ENCODE results near the gene PFN4. TPM values are rescaled to one million over a fixed set of nuclear protein-coding genes. Genes with fewer than 3 reads are reported as not detected.
"Not testable (repeated sequence)": the region's sequence is repeated elsewhere in the genome, so short reads cannot be mapped to it uniquely, and the experiment has no call there.

PFN4 gene
- total RNA-seq, 2 donors from 2014 or later, result 0.29 to 0.72 TPM

DNA sequence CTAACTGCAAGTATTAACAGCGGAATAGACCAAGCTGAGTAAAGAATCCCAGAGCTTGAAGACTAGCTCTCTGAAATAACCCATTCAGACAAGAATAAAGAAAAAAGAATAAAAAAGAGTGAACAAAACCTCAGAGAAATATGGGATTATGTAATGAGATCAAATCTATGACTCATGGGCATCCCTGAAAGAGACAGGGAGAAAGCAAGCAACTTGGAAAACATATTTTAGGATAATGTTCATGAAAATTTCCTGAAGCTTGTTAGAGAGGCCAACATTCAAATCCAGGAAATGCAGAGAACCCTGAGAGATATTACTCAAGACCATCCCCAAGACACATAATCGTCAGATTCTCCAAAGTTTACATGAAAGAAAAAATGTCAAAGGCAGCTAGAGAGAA, 17.3 kb downstream of the PFN4 start:
- DNase-seq (no peak), ATAC-seq (replicated peaks in 1 of 2) (no peak)
- no peaks in the 10 kb centered on the region for H3K27me3 Mint-ChIP-seq (ENCODE audit: low read depth)
- H3K4me3 Mint-ChIP-seq, result no peak overlapping the region
- no peaks in the 10 kb centered on the region for H3K4me1 Mint-ChIP-seq (ENCODE audit: low read depth)
- peaks cover 3 to 4% of the 10 kb centered on the region in 2 donors for H3K36me3 Mint-ChIP-seq (ENCODE audit: insufficient read depth in 2 of 2)
- no peak overlapping the region for H3K27ac Mint-ChIP-seq
- peaks cover 8 to 13% of the 10 kb centered on the region in 2 donors for H3K9me3 Mint-ChIP-seq

- Mint-ChIP-seq H3K4me3 (no peak overlapping the region), H3K9me3 (peaks cover 8 to 15% of the 10 kb centered on the region in 2 donors), H3K27me3 (ENCODE audit: low read depth) (no peaks in the 10 kb centered on the region), H3K27ac (no peak overlapping the region), H3K36me3 (ENCODE audit: insufficient read depth in 2 of 2) (peaks cover 6% of the 10 kb centered on the region in 2 donors), H3K4me1 (ENCODE audit: low read depth) (no peaks in the 10 kb centered on the region)
- ATAC-seq (replicated peaks in 1 of 2), result no peak
- no peak for DNase-seq
Observed at GRCh38 chr2:24104906-24105305, 18.2 kb downstream of the PFN4 start.

DNA sequence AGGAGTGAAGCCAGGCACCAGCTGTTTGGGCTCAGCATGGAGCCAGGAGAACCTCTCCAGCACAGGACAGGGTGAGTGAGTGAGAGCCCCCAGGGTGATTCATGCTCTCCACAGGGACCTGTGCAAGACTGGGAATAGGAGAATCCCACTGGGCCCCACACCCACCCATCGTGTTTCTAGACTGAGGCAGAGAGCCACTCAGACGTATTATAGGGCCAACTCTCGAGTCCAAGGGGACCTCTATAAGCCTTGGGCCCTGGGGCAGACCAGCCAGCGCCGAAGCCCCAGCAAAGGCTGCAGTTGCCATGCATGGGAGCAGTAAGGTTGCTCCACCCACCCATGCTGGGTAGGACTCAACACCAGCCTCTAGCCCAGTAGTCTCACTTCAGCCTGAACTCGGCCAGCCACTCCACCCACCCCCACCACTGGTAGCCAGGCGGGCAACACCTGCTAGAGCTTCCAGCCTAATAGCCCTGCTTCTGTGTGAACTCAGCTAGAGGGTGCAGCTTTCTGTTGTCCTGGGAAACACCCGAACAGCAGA, 19.0 kb downstream of the PFN4 start:
- no peak overlapping the region for H3K27ac Mint-ChIP-seq
- DNase-seq (no peak), ATAC-seq (replicated peaks in 1 of 2) (no peak)
- H3K27me3 Mint-ChIP-seq (ENCODE audit: low read depth), result no peaks in the 10 kb centered on the region
- peaks cover 10 to 15% of the 10 kb centered on the region in 2 donors for H3K9me3 Mint-ChIP-seq
- H3K4me3 Mint-ChIP-seq, result no peak overlapping the region
- peaks cover 6 to 8% of the 10 kb centered on the region in 2 donors for H3K36me3 Mint-ChIP-seq (ENCODE audit: insufficient read depth in 2 of 2)
- H3K4me1 Mint-ChIP-seq (ENCODE audit: low read depth), result no peaks in the 10 kb centered on the region

- no peak for ATAC-seq (replicated peaks in 1 of 2)
Observed at GRCh38 chr2:24102677-24103076, 20.5 kb downstream of the PFN4 start.

GRCh38 chr2:24101992-24102391, 21.1 kb downstream of the PFN4 start:
- Mint-ChIP-seq H3K4me3 (no peak overlapping the region), H3K4me1 (ENCODE audit: low read depth) (no peaks in the 10 kb centered on the region), H3K27me3 (ENCODE audit: low read depth) (no peaks in the 10 kb centered on the region), H3K27ac (no peak overlapping the region), H3K9me3 (peaks cover 11 to 16% of the 10 kb centered on the region in 2 donors), H3K36me3 (ENCODE audit: insufficient read depth in 2 of 2) (peaks cover 7 to 8% of the 10 kb centered on the region in 2 donors)
- ATAC-seq (replicated peaks in 1 of 2) (no peak), DNase-seq (no peak)

More at GRCh38 chr2:24102677-24103076, 20.5 kb downstream of the PFN4 start:
- Mint-ChIP-seq H3K36me3 (ENCODE audit: insufficient read depth in 2 of 2) (peaks cover 8% of the 10 kb centered on the region in 2 donors), H3K27ac (no peak overlapping the region), H3K4me3 (no peak overlapping the region), H3K27me3 (ENCODE audit: low read depth) (no peaks in the 10 kb centered on the region), H3K9me3 (peaks cover 12 to 19% of the 10 kb centered on the region in 2 donors), H3K4me1 (ENCODE audit: low read depth) (no peaks in the 10 kb centered on the region)
- DNase-seq, result no peak

GRCh38 chr2:24100732-24101131, 22.4 kb downstream of the PFN4 start:
- H3K4me1 Mint-ChIP-seq (ENCODE audit: low read depth); ATAC-seq (replicated peaks in 1 of 2): not testable (repeated sequence)

DNA sequence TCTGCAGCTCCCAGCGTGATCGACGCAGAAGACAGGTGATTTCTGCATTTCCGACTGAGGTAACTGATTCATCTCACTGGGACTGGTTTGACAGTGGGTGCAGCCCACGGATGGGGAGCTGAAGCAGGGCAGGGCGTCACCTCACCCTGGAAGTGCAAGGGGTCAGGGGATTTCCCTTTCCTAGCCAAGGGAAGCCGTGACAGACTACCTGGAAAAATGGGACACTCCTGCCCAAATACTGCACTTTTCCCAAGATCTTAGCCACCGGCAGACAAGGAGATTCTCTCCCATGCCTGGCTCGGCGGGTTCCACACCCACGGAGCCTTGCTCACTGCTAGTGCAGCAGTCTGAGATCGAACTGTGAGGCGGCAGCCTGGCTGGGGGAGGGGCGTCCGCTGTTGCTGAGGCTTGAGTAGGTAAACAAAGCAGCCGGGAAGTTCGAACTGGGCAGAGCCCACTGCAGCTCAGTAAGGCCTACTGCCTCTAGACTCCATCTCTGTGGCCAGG, 27.9 kb downstream of the PFN4 start:
- not testable (repeated sequence) for H3K27me3 Mint-ChIP-seq (ENCODE audit: low read depth); H3K4me1 Mint-ChIP-seq (ENCODE audit: low read depth); H3K27ac Mint-ChIP-seq; ATAC-seq (replicated peaks in 1 of 2); H3K9me3 Mint-ChIP-seq; DNase-seq; H3K4me3 Mint-ChIP-seq; H3K36me3 Mint-ChIP-seq (ENCODE audit: insufficient read depth in 2 of 2)

More at GRCh38 chr2:24100732-24101131, 22.4 kb downstream of the PFN4 start:
- H3K9me3 Mint-ChIP-seq, result peaks cover 11% of the 10 kb centered on the region in 2 donors
- not testable (repeated sequence) for DNase-seq; H3K27ac Mint-ChIP-seq; H3K4me3 Mint-ChIP-seq; H3K27me3 Mint-ChIP-seq (ENCODE audit: low read depth); H3K36me3 Mint-ChIP-seq (ENCODE audit: insufficient read depth in 2 of 2)

DNA sequence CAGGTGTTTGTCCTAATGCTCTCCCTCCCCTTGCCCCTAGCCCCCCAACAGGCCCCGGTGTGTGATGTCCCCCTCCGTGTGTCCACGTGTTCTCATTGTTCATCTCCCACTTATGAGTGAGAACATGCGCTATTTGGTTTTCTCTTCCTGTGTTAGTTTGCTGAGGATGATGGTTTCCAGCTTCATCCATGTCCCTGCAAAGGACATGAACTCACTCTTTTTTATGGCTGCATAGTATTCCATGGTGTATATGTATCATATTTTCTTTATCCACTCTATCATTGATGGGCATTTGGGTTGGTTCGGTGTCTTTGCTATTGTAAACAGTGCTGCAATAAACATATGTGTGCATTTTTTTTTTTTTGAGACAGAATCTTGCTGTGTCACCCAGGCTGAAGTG, 29.9 kb downstream of the PFN4 start:
- not testable (repeated sequence) for ATAC-seq (replicated peaks in 1 of 2); H3K4me1 Mint-ChIP-seq (ENCODE audit: low read depth); H3K36me3 Mint-ChIP-seq (ENCODE audit: insufficient read depth in 2 of 2); H3K9me3 Mint-ChIP-seq; H3K4me3 Mint-ChIP-seq; H3K27me3 Mint-ChIP-seq (ENCODE audit: low read depth); H3K27ac Mint-ChIP-seq; DNase-seq

- peaks cover under 1% of the 10 kb centered on the region for H3K4me1 Mint-ChIP-seq (ENCODE audit: low read depth)
- no peak overlapping the region for H3K4me3 Mint-ChIP-seq
- no peaks in the 10 kb centered on the region for H3K9me3 Mint-ChIP-seq
- no peaks in the 10 kb centered on the region for H3K27me3 Mint-ChIP-seq (ENCODE audit: low read depth)
- no peak overlapping the region for H3K27ac Mint-ChIP-seq
- H3K36me3 Mint-ChIP-seq (ENCODE audit: insufficient read depth in 2 of 2), result peaks cover 0 to 2% of the 10 kb centered on the region in 2 donors
- ATAC-seq (replicated peaks in 1 of 2) (no peak), DNase-seq (no peak)
Observed at GRCh38 chr2:24088821-24089359, 34.2 kb downstream of the PFN4 start.

DNA sequence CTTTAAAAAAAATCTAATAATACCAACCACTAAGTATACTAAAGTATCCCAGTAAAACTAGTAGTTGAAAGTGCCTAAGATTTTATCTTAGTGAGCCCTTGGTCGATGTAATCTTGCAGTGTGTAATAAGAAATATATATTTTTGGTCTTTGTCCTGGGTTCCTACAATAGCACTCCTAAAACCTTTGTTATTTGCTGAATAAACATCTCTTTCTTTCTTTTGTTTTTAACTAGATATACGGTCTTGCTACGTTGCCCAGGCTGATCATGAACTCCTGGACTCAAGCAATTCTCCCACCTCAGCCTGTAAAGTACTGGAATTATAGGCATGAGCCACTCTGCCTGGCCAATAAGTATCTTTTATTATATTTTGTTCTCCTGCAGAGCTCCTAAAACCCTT, 36.1 kb downstream of the PFN4 start:
- H3K4me3 Mint-ChIP-seq, result no peak overlapping the region
- peaks cover 8% of the 10 kb centered on the region for H3K4me1 Mint-ChIP-seq (ENCODE audit: low read depth)
- H3K9me3 Mint-ChIP-seq, result no peaks in the 10 kb centered on the region
- H3K36me3 Mint-ChIP-seq (ENCODE audit: insufficient read depth in 2 of 2), result no peaks in the 10 kb centered on the region
- H3K27ac Mint-ChIP-seq, result no peak overlapping the region
- no peaks in the 10 kb centered on the region for H3K27me3 Mint-ChIP-seq (ENCODE audit: low read depth)
- no peak for DNase-seq
- no peak for ATAC-seq (replicated peaks in 1 of 2)

DNA sequence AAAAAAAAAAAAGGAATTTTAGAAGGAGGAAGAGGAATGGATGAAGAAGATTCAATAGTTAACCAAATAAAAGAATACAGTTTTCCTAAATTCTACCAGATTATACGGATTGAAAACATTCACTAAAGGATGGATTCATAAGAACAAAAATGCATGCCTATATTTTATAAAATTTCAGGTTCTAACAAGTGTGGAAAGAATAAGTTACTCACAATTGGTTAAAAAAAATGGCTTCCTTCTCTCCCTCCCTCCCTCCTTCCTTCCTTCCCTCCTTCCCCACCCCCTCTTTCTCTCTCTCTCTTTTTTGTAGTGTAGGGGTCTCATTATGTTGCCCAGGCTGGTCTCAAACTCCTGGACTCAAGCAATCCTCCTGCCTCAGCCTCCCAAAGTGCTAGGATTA, 36.9 kb downstream of the PFN4 start:
- Mint-ChIP-seq H3K9me3 (no peaks in the 10 kb centered on the region), H3K4me1 (ENCODE audit: low read depth) (peaks cover 8% of the 10 kb centered on the region), H3K36me3 (ENCODE audit: insufficient read depth in 2 of 2) (peaks cover 0 to 2% of the 10 kb centered on the region in 2 donors), H3K27ac (no peak overlapping the region), H3K4me3 (no peak overlapping the region), H3K27me3 (ENCODE audit: low read depth) (no peaks in the 10 kb centered on the region)
- ATAC-seq (replicated peaks in 1 of 2), result no peak
- DNase-seq, result no peak

GRCh38 chr2:24085200-24085489, 38.0 kb downstream of the PFN4 start:
- peaks cover 8% of the 10 kb centered on the region for H3K4me1 Mint-ChIP-seq (ENCODE audit: low read depth)
- no peaks in the 10 kb centered on the region for H3K27me3 Mint-ChIP-seq (ENCODE audit: low read depth)
- no peak for ATAC-seq (replicated peaks in 1 of 2)
- DNase-seq, result no peak
- peaks cover 0 to 2% of the 10 kb centered on the region in 2 donors for H3K36me3 Mint-ChIP-seq (ENCODE audit: insufficient read depth in 2 of 2)
- peak overlapping the region; percentile 93 for H3K4me3 Mint-ChIP-seq
- no peaks in the 10 kb centered on the region for H3K9me3 Mint-ChIP-seq
- H3K27ac Mint-ChIP-seq, result no peak overlapping the region

GRCh38 chr2:24084386-24085199, 38.5 kb downstream of the PFN4 start, which contains the start of gene TP53I3:
Gene TP53I3 (minus strand): TSS chr2:24084834. CDS start chr2:24084326, 508 bp downstream.
- DNase-seq (peak; percentile 88 to 93), ATAC-seq (replicated peaks in 1 of 2) (peak; percentile 93 to 98)
- Mint-ChIP-seq H3K36me3 (ENCODE audit: insufficient read depth in 2 of 2) (peaks cover 0 to 2% of the 10 kb centered on the region in 2 donors), H3K27ac (no peak within 1 kb of the TSS), H3K9me3 (no peaks in the 10 kb centered on the region), H3K27me3 (ENCODE audit: low read depth) (no peaks in the 10 kb centered on the region), H3K4me1 (ENCODE audit: low read depth) (peaks cover 8% of the 10 kb centered on the region), H3K4me3 (peak within 1 kb of the TSS; percentile 93)

All from activated T-cell treated with anti-CD3 and anti-CD28 coated beads, Interleukin-2, amount 50 U/mL, for 72 hours (primary cell).